BJ (cell line): ENCODE data around the gene OTUD7B. TPM values are rescaled to one million over a fixed set of nuclear protein-coding genes. Genes with fewer than 3 reads are reported as not detected.

Experiments
- CTCF ChIA-PET: fragments of 350-600 bp; formaldehyde crosslinking; extraction: SDS; loops from one replicate; lab custom pipeline; 2021; ENCODE audit warnings: antibody characterized with exemption, inconsistent platforms; lab: Yijun Ruan, JAX
- POLR2A ChIA-PET: fragments of 300-600 bp; sonication (Branson Sonifier 250); formaldehyde crosslinking; extraction: SDS; loops from one replicate; lab custom pipeline; 2021; ENCODE audit warnings: antibody characterized with exemption; lab: Charles Lee
- DNase-seq: peaks from one replicate; pipeline ENCODE4 v3.0.0-alpha.2; 2011; ENCODE audit warnings: low read depth
- H3K27me3 ChIP-seq: 2 replicates; pipeline ENCODE4 v1.6.0; 2011; ENCODE audit warnings: low read length; ENCODE audit not compliant: control insufficient read depth, insufficient read depth
- H3K36me3 ChIP-seq: 2 replicates; pipeline ENCODE4 v1.5.1; 2011; ENCODE audit warnings: low read length; ENCODE audit not compliant: control insufficient read depth, insufficient read depth
- H3K4me3 ChIP-seq: 2 replicates; pipeline ENCODE4 v1.5.1; 2011; ENCODE audit warnings: low read depth, mild to moderate bottlenecking, control low read depth, low read length
- polyA plus RNA-seq: library from polyadenylated mRNA; depleted of rRNA; stranded (reverse); fragments of >200 nt; gene quantifications from 2 replicates; pipeline ENCODE4 v1.2.3, GENCODE V29; 2011
- TF ChIP-seq, protein P1 (sequence below): IDR thresholded peaks from 2 replicates; pipeline ENCODE4 v1.5.1; 2011; ENCODE audit warnings: low read depth, mild to moderate bottlenecking, control low read depth, inconsistent platforms, low read length, moderate library complexity; ENCODE audit not compliant: insufficient read depth

OTUD7B gene
- polyA plus RNA-seq, 1 experiment: 10.1 TPM

DNA sequence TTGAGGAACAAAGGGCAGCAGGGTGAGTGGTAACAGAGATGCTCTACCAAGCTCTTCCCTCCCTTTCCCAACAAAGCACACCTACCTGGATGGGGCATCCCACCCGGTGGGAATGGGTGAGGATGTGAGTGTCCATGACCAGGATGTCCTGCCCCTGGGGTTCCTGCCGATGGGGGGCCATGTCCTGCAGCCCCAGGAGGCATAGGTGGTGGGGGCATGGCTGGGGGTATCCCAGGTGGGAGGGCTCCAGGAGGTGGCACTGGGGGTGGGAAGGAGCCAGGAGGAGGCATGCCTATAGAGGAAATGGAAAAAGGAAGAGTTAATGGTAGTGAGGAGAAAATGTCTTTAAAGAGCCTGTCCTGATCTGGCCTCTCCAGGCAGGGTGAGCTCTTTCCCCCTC is 84.8 kb downstream of the OTUD7B start:
- TF ChIP-seq, protein P1, sequence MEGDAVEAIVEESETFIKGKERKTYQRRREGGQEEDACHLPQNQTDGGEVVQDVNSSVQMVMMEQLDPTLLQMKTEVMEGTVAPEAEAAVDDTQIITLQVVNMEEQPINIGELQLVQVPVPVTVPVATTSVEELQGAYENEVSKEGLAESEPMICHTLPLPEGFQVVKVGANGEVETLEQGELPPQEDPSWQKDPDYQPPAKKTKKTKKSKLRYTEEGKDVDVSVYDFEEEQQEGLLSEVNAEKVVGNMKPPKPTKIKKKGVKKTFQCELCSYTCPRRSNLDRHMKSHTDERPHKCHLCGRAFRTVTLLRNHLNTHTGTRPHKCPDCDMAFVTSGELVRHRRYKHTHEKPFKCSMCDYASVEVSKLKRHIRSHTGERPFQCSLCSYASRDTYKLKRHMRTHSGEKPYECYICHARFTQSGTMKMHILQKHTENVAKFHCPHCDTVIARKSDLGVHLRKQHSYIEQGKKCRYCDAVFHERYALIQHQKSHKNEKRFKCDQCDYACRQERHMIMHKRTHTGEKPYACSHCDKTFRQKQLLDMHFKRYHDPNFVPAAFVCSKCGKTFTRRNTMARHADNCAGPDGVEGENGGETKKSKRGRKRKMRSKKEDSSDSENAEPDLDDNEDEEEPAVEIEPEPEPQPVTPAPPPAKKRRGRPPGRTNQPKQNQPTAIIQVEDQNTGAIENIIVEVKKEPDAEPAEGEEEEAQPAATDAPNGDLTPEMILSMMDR: no peak
- DNase-seq: no peak
- ChIA-PET CTCF (no interaction called here), POLR2A (interaction anchor here (0.6 kb wide), 1 partner anchor 85 kb away, joined by 3 read pairs; the partner anchor contains the start of gene OTUD7B)
- Histone ChIP-seq H3K27me3 (no peaks in the 10 kb centered on the region), H3K36me3 (peaks cover 30% of the 10 kb centered on the region), H3K4me3 (no peak overlapping the region)

DNA sequence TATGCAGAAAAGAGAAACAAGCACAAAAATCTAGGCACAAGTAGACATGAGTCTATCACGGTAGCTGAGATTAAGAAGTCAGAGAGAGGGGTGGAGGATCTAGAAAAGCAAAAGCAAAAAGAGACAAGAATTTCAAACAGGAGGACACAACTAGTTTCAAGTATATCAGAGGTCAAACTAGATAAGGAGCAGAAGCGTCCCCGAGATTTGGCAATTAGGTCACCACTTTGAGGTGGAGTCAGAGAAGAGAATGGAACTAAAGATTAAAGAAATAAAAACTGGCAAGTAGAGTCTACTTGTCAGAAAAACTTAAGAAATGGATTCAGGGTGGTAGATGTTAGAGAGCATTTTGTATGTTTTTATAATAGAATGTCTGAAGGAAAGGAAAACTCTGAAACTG is 85.2 kb downstream of the OTUD7B start:
- ChIA-PET CTCF (no interaction called here), POLR2A (interaction anchor here (0.6 kb wide), 1 partner anchor 85 kb away, joined by 3 read pairs; the partner anchor contains the start of gene OTUD7B)
- Histone ChIP-seq H3K27me3 (no peaks in the 10 kb centered on the region), H3K4me3 (no peak overlapping the region), H3K36me3 (peaks cover 30% of the 10 kb centered on the region)
- TF ChIP-seq, protein P1: no peak
- DNase-seq: no peak

DNA sequence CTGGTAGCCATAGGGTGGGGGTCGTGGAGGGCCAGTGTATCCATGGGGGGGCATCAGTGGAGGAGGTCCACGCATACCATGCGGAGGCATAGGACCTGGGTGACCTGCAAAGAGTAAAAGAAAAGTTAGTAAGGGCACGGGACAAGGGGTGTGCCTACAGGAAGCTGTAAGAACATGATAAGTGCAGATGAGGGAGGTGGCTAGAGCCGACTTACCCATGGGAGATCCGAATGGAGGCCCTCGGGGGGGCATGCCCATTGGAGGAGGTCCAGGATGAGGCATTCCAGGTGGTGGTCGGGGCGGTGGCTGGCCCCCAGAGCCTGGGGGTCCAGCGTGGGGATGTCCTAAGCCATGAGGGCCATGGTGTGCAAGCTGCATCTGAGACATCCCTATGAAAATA is 86.9 kb downstream of the OTUD7B start:
- Histone ChIP-seq H3K27me3 (no peaks in the 10 kb centered on the region), H3K36me3 (peaks cover 28% of the 10 kb centered on the region), H3K4me3 (no peak overlapping the region)
- TF ChIP-seq, protein P1: no peak
- DNase-seq: no peak
- POLR2A ChIA-PET: no interaction called here
- CTCF ChIA-PET: no interaction called here

DNA sequence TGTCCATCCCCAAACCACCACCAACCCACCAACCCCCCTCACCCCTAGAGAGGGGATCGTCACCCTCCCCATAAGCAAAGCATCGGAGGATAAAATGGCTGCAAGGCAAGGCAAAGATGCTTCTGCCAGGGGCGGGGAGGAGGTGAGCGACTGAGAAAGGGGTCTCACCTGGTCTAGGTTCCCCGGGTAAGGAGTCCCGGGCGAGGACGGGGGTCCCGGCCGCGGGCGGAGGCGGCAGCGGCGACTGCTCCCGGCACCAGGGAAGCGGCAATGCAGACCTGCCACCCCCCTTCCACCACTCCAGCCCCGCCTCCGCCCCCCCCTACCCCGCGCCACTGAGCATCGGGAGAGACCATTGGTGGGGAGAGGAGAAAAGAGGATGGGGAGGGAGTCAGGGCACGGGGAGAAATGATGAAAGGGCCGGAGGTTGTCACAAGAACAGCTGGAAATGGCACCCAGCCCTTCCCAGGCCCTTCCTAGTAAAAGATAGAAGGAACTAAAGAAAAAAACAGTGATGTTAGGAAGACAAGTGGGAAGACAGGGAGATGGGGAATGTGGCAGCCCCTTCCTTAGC is 92.9 kb downstream of the OTUD7B start, which contains the start of gene SV2A:
TSS of gene SV2A (minus strand) at position 274 of the 574 bp plus-strand sequence. CDS start 4,004 bp downstream, outside the sequence.
- H3K27me3 ChIP-seq: no peaks in the 10 kb centered on the region
- ChIA-PET POLR2A (no interaction called here), CTCF (no interaction called here)
- TF ChIP-seq, protein P1: no peak
- no peaks in the 10 kb centered on the region; the same call in 1 of the 2 replicates for H3K36me3 ChIP-seq
- H3K4me3 ChIP-seq: peak within 1 kb of the TSS; percentile 65
- DNase-seq: no peak

DNA sequence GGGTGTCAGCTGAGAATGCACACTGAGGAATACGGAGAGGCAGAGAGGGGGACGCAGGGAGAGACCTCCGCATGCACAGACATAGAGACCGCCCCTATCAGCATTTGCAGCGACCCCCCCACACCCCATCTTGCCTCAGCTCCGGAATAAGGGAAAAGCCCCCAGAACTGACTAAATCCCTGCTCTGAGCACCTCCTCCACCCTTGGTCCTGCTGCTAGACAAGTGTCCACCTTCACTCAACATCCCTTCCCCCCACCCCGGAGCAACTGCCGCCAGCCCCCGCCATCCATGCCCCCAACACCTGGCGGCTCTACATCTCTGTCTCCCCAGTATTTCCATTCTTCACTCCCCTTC is 93.7 kb downstream of the OTUD7B start:
- ChIA-PET POLR2A (no interaction called here), CTCF (no interaction called here)
- H3K4me3 ChIP-seq: peak overlapping the region; percentile 65

More for the DNA sequence above, 93.7 kb downstream of the OTUD7B start:
- no peaks in the 10 kb centered on the region for H3K27me3 ChIP-seq
- no peaks in the 10 kb centered on the region for H3K36me3 ChIP-seq
- no peak for DNase-seq
- TF ChIP-seq, protein P1: no peak
